Gastroesophageal sphincter (tissue), 3 donors: Measurements from ENCODE around the gene ACP1.

Experiments used
- CTCF ChIP-seq, 4 experiments: fragments of 200-600 bp in 2 of 4; fragments of 450-650 bp in 2 of 4; sonication (generic) in 1 of 4; IDR thresholded peaks; one replicate each; pipeline ENCODE4 v1.5.1; 2017 to 2019; ENCODE audit warnings: antibody characterized with exemption in 4 of 4, mild to moderate bottlenecking in 2 of 4, moderate library complexity in 2 of 4
- EP300 ChIP-seq: sonication (generic); formaldehyde crosslinking; IDR thresholded peaks from one replicate; pipeline ENCODE4 v1.6.1; 2017; ENCODE audit warnings: antibody characterized with exemption, mild to moderate bottlenecking
- POLR2A ChIP-seq, 2 donors: fragments of 450-650 bp; IDR thresholded peaks; one replicate each; pipeline ENCODE4 v1.6.1; 2017; ENCODE audit warnings: antibody characterized with exemption in 2 of 2, mild to moderate bottlenecking in 2 of 2, moderate library complexity in 1 of 2
- POLR2AphosphoS5 ChIP-seq: sonication (generic); formaldehyde crosslinking; IDR thresholded peaks from one replicate; pipeline ENCODE4 v1.6.1; 2017; ENCODE audit warnings: antibody characterized with exemption

GRCh38 chr2:216068-216467 is 48.7 kb upstream of the ACP1 start:
- TF ChIP-seq EP300 (no peak), CTCF (IDR thresholded peaks at IDR 0.05) (no peak), POLR2A (IDR thresholded peaks at IDR 0.05) (no peak), POLR2AphosphoS5 (no peak)
